ENCODE measurements around the gene CDRT4. TPM values are rescaled to one million over a fixed set of nuclear protein-coding genes. Genes with fewer than 3 reads are reported as not detected.
"Not testable (repeated sequence)": the region's sequence is repeated elsewhere in the genome, so short reads cannot be mapped to it uniquely, and the experiment has no call there.

CDRT4 gene
- total and polyA plus RNA-seq, 9 donors = 0.57 to 7.8 (median 2.2) TPM

- no peak overlapping the region for H3K27ac ChIP-seq (ENCODE audit: low read length)
- 50% methylated on average over 2 of the region's 7 CpGs for WGBS (ENCODE audit: insufficient coverage)
Observed at GRCh38 chr17:15508466-15508865, 41.0 kb upstream of the CDRT4 start.

GRCh38 chr17:15507896-15508295, 40.5 kb upstream of the CDRT4 start:
- no peak overlapping the region for H3K4me3 ChIP-seq (ENCODE audit: low read length)
- 100% methylated on average over 1 of the region's 3 CpGs for WGBS (ENCODE audit: insufficient coverage)

More at GRCh38 chr17:15508466-15508865, 41.0 kb upstream of the CDRT4 start:
- H3K36me3 ChIP-seq (ENCODE audit: control insufficient read depth, insufficient read depth, low read length) = peaks cover 4% of the 10 kb centered on the region
- H3K4me3 ChIP-seq (ENCODE audit: low read length) = no peak overlapping the region
- H3K27me3 ChIP-seq (ENCODE audit: control insufficient read depth, insufficient read depth, low read length) = no peaks in the 10 kb centered on the region
- H3K4me1 ChIP-seq (ENCODE audit: control insufficient read depth, insufficient read depth, low read length) = peaks cover 2% of the 10 kb centered on the region
- H3K9me3 ChIP-seq (replicated peaks; ENCODE audit: control insufficient read depth, low read depth, low read length) = no peaks in the 10 kb centered on the region
- no peak for DNase-seq

GRCh38 chr17:15507001-15507400, 39.6 kb upstream of the CDRT4 start:
- no peak for DNase-seq
- 98% methylated on average over 6 of the region's 9 CpGs for WGBS (ENCODE audit: insufficient coverage)
- H3K9me3 ChIP-seq (replicated peaks; ENCODE audit: control insufficient read depth, low read depth, low read length) = no peaks in the 10 kb centered on the region
- peaks cover 12% of the 10 kb centered on the region for H3K4me1 ChIP-seq (ENCODE audit: control insufficient read depth, insufficient read depth, low read length)
- H3K27ac ChIP-seq (ENCODE audit: low read length) = no peak overlapping the region
- H3K36me3 ChIP-seq (ENCODE audit: control insufficient read depth, insufficient read depth, low read length) = peaks cover 4% of the 10 kb centered on the region
- no peak overlapping the region for H3K4me3 ChIP-seq (ENCODE audit: low read length)
- H3K27me3 ChIP-seq (ENCODE audit: control insufficient read depth, insufficient read depth, low read length) = no peaks in the 10 kb centered on the region

More at GRCh38 chr17:15507896-15508295, 40.5 kb upstream of the CDRT4 start:
- H3K9me3 ChIP-seq (replicated peaks; ENCODE audit: control insufficient read depth, low read depth, low read length) = no peaks in the 10 kb centered on the region
- H3K4me1 ChIP-seq (ENCODE audit: control insufficient read depth, insufficient read depth, low read length) = peaks cover 4% of the 10 kb centered on the region
- H3K36me3 ChIP-seq (ENCODE audit: control insufficient read depth, insufficient read depth, low read length) = peaks cover 4% of the 10 kb centered on the region
- no peaks in the 10 kb centered on the region for H3K27me3 ChIP-seq (ENCODE audit: control insufficient read depth, insufficient read depth, low read length)
- DNase-seq = no peak
- no peak overlapping the region for H3K27ac ChIP-seq (ENCODE audit: low read length)

GRCh38 chr17:15505708-15506107, 38.3 kb upstream of the CDRT4 start:
- H3K36me3 ChIP-seq (ENCODE audit: control insufficient read depth, insufficient read depth, low read length); H3K4me3 ChIP-seq (ENCODE audit: low read length); H3K27me3 ChIP-seq (ENCODE audit: control insufficient read depth, insufficient read depth, low read length); DNase-seq; H3K27ac ChIP-seq (ENCODE audit: low read length); H3K9me3 ChIP-seq (replicated peaks; ENCODE audit: control insufficient read depth, low read depth, low read length): not testable (repeated sequence)
- WGBS (ENCODE audit: insufficient coverage) = 96% methylated on average over 14 of the region's 32 CpGs
- H3K4me1 ChIP-seq (ENCODE audit: control insufficient read depth, insufficient read depth, low read length) = peaks cover 17% of the 10 kb centered on the region

GRCh38 chr17:15503731-15504130, 36.3 kb upstream of the CDRT4 start:
- Histone ChIP-seq H3K36me3 (ENCODE audit: control insufficient read depth, insufficient read depth, low read length) (no peaks in the 10 kb centered on the region), H3K9me3 (replicated peaks; ENCODE audit: control insufficient read depth, low read depth, low read length) (no peaks in the 10 kb centered on the region), H3K27ac (ENCODE audit: low read length) (no peak overlapping the region), H3K27me3 (ENCODE audit: control insufficient read depth, insufficient read depth, low read length) (no peaks in the 10 kb centered on the region), H3K4me1 (ENCODE audit: control insufficient read depth, insufficient read depth, low read length) (peaks cover 17% of the 10 kb centered on the region), H3K4me3 (ENCODE audit: low read length) (no peak overlapping the region)
- WGBS (ENCODE audit: insufficient coverage) = 100% methylated on average over 2 of the region's 2 CpGs
- no peak for DNase-seq

- Histone ChIP-seq H3K9me3 (replicated peaks; ENCODE audit: control insufficient read depth, low read depth, low read length) (no peaks in the 10 kb centered on the region), H3K36me3 (ENCODE audit: control insufficient read depth, insufficient read depth, low read length) (no peaks in the 10 kb centered on the region), H3K27me3 (ENCODE audit: control insufficient read depth, insufficient read depth, low read length) (no peaks in the 10 kb centered on the region), H3K27ac (ENCODE audit: low read length) (peak overlapping the region; percentile 88), H3K4me1 (ENCODE audit: control insufficient read depth, insufficient read depth, low read length) (peaks cover 17% of the 10 kb centered on the region), H3K4me3 (ENCODE audit: low read length) (peak overlapping the region; percentile 35)
- peak; percentile 99 for DNase-seq
- 13% methylated on average over 29 of the region's 32 CpGs for WGBS (ENCODE audit: insufficient coverage)
Observed at GRCh38 chr17:15502369-15503112, 35.1 kb upstream of the CDRT4 start.

GRCh38 chr17:15501793-15502192, 34.4 kb upstream of the CDRT4 start:
- H3K36me3 ChIP-seq (ENCODE audit: control insufficient read depth, insufficient read depth, low read length) = no peaks in the 10 kb centered on the region
- peaks cover 17% of the 10 kb centered on the region for H3K4me1 ChIP-seq (ENCODE audit: control insufficient read depth, insufficient read depth, low read length)
- 70% methylated on average over 2 of the region's 7 CpGs for WGBS (ENCODE audit: insufficient coverage)
- no peak overlapping the region for H3K4me3 ChIP-seq (ENCODE audit: low read length)
- H3K27me3 ChIP-seq (ENCODE audit: control insufficient read depth, insufficient read depth, low read length) = no peaks in the 10 kb centered on the region
- no peaks in the 10 kb centered on the region for H3K9me3 ChIP-seq (replicated peaks; ENCODE audit: control insufficient read depth, low read depth, low read length)
- DNase-seq = peak; percentile 27
- peak overlapping the region; percentile 88 for H3K27ac ChIP-seq (ENCODE audit: low read length)

- no peak overlapping the region for H3K4me3 ChIP-seq (ENCODE audit: low read length)
- no peaks in the 10 kb centered on the region for H3K27me3 ChIP-seq (ENCODE audit: control insufficient read depth, insufficient read depth, low read length)
- H3K36me3 ChIP-seq (ENCODE audit: control insufficient read depth, insufficient read depth, low read length) = no peaks in the 10 kb centered on the region
- peaks cover 17% of the 10 kb centered on the region for H3K4me1 ChIP-seq (ENCODE audit: control insufficient read depth, insufficient read depth, low read length)
- WGBS (ENCODE audit: insufficient coverage) = 47% methylated on average over 2 of the region's 3 CpGs
- no peak overlapping the region for H3K27ac ChIP-seq (ENCODE audit: low read length)
- no peaks in the 10 kb centered on the region for H3K9me3 ChIP-seq (replicated peaks; ENCODE audit: control insufficient read depth, low read depth, low read length)
- no peak for DNase-seq
Observed at GRCh38 chr17:15501282-15501681, 33.9 kb upstream of the CDRT4 start.

GRCh38 chr17:15498107-15498506, 30.7 kb upstream of the CDRT4 start:
- Histone ChIP-seq H3K4me1 (ENCODE audit: control insufficient read depth, insufficient read depth, low read length) (peaks cover 19% of the 10 kb centered on the region), H3K27me3 (ENCODE audit: control insufficient read depth, insufficient read depth, low read length) (no peaks in the 10 kb centered on the region), H3K27ac (ENCODE audit: low read length) (no peak overlapping the region), H3K4me3 (ENCODE audit: low read length) (no peak overlapping the region), H3K9me3 (replicated peaks; ENCODE audit: control insufficient read depth, low read depth, low read length) (no peaks in the 10 kb centered on the region), H3K36me3 (ENCODE audit: control insufficient read depth, insufficient read depth, low read length) (no peaks in the 10 kb centered on the region)
- no CpG with 5 or more reads among the region's 2 CpGs for WGBS (ENCODE audit: insufficient coverage)
- no peak for DNase-seq

GRCh38 chr17:15496735-15497670, 29.6 kb upstream of the CDRT4 start:
- no peaks in the 10 kb centered on the region for H3K36me3 ChIP-seq (ENCODE audit: control insufficient read depth, insufficient read depth, low read length)
- H3K9me3 ChIP-seq (replicated peaks; ENCODE audit: control insufficient read depth, low read depth, low read length) = no peaks in the 10 kb centered on the region
- peaks cover 14% of the 10 kb centered on the region for H3K4me1 ChIP-seq (ENCODE audit: control insufficient read depth, insufficient read depth, low read length)
- WGBS (ENCODE audit: insufficient coverage) = 100% methylated on average over 3 of the region's 7 CpGs
- no peaks in the 10 kb centered on the region for H3K27me3 ChIP-seq (ENCODE audit: control insufficient read depth, insufficient read depth, low read length)
- DNase-seq = no peak
- no peak overlapping the region for H3K4me3 ChIP-seq (ENCODE audit: low read length)
- H3K27ac ChIP-seq (ENCODE audit: low read length) = no peak overlapping the region
